Mesendoderm (in vitro differentiated cells): Measurements from ENCODE around the gene ZNF385D. TPM values are rescaled to one million over a fixed set of nuclear protein-coding genes. Genes with fewer than 3 reads are reported as not detected.
A peak's percentile ranks its signal among the peaks of the same experiment; 100 is the strongest.

Source experiments
- DNase-seq: peaks from one replicate; pipeline ENCODE4 v3.0.0; 2013
- H2AK5ac ChIP-seq: 2 replicates; pipeline ENCODE4 v1.6.1; 2013; ENCODE audit warnings: low read length, inconsistent platforms
- H2BK120ac ChIP-seq: 2 replicates; pipeline ENCODE4 v1.6.1; 2013; ENCODE audit warnings: low read depth, mild to moderate bottlenecking, low read length, moderate library complexity, mixed read lengths
- H2BK15ac ChIP-seq: replicated peaks from 2 replicates; pipeline ENCODE4 v1.6.1; 2013; ENCODE audit warnings: low read depth, mild to moderate bottlenecking, moderate library complexity
- H2BK5ac ChIP-seq: 2 replicates; pipeline ENCODE4 v1.6.1; 2013; ENCODE audit warnings: low read length, inconsistent platforms
- H3K18ac ChIP-seq: 2 replicates; pipeline ENCODE4 v1.6.1; 2013; ENCODE audit warnings: mild to moderate bottlenecking, low read length, mixed read lengths
- H3K23ac ChIP-seq: one replicate; pipeline ENCODE4 v1.6.1; 2013; ENCODE audit warnings: low read length
- H3K27ac ChIP-seq: 2 replicates; pipeline ENCODE4 v1.5.1; 2013; ENCODE audit warnings: low read depth, mild to moderate bottlenecking, inconsistent platforms, low read length, moderate library complexity
- H3K27me3 ChIP-seq: 2 replicates; pipeline ENCODE4 v1.6.1; 2013; ENCODE audit warnings: low read length, control low read depth, mild to moderate bottlenecking, inconsistent platforms; ENCODE audit not compliant: insufficient read depth, poor library complexity
- H3K36me3 ChIP-seq: 2 replicates; pipeline ENCODE4 v1.6.1; 2013; ENCODE audit warnings: low read length, inconsistent platforms; ENCODE audit not compliant: control insufficient read depth, insufficient read depth
- H3K4ac ChIP-seq: one replicate; pipeline ENCODE4 v1.6.1; 2013; ENCODE audit warnings: low read depth, mild to moderate bottlenecking, low read length, moderate library complexity
- H3K4me1 ChIP-seq: 2 replicates; pipeline ENCODE4 v1.6.1; 2013; ENCODE audit warnings: low read depth, low read length, inconsistent platforms; ENCODE audit not compliant: control insufficient read depth
- H3K4me2 ChIP-seq: 2 replicates; pipeline ENCODE4 v1.6.1; 2013; ENCODE audit warnings: low read length
- H3K4me3 ChIP-seq: 2 replicates; pipeline ENCODE4 v1.5.1; 2013; ENCODE audit warnings: mild to moderate bottlenecking, low read length
- H3K56ac ChIP-seq: one replicate; pipeline ENCODE4 v1.6.1; 2013; ENCODE audit warnings: low read length
- H3K79me1 ChIP-seq: 2 replicates; pipeline ENCODE4 v1.6.1; 2013; ENCODE audit warnings: low read length, inconsistent platforms
- H3K79me2 ChIP-seq: 2 replicates; pipeline ENCODE4 v1.6.1; 2013; ENCODE audit warnings: mild to moderate bottlenecking, low read length; ENCODE audit not compliant: control insufficient read depth, insufficient read depth
- H3K9ac ChIP-seq: 2 replicates; pipeline ENCODE4 v1.6.1; 2013; ENCODE audit warnings: low read length, inconsistent platforms
- H4K5ac ChIP-seq: one replicate; pipeline ENCODE4 v1.6.1; 2013; ENCODE audit warnings: low read length
- H4K8ac ChIP-seq: one replicate; pipeline ENCODE4 v1.6.1; 2013; ENCODE audit warnings: low read depth, mild to moderate bottlenecking, control low read depth, low read length, moderate library complexity
- WGBS: extraction: QIAGEN DNeasy Blood & Tissue Kit; methylation state at CpG from one replicate; pipeline ENCODE4 v1.1.7; 2013; ENCODE audit warnings: low lambda C conversion rate, missing lambda C conversion rate; ENCODE audit not compliant: insufficient coverage; ENCODE audit errors: extremely low coverage; 5-methylcytosine and 5-hydroxymethylcytosine counted together
- polyA plus RNA-seq, 2 experiments: library from polyadenylated mRNA; stranded (reverse); fragments of 200-250 nt; gene quantifications; one replicate each; pipeline ENCODE4 v1.2.3, GENCODE V29; 2013

Gene ZNF385D
- 9.2 TPM for polyA plus RNA-seq (2013, experiment 1 of 2)
- polyA plus RNA-seq (2013, experiment 2 of 2): 9.1 TPM

GRCh38 chr3:21750831-21751391 lies at the start of gene ZNF385D:
ZNF385D (minus strand) TSS chr3:21751210; CDS start chr3:21750916, 294 bp downstream.
- peak within 1 kb of the TSS; percentile 92 for H3K56ac ChIP-seq
- no peak within 1 kb of the TSS for H3K23ac ChIP-seq
- H2AK5ac ChIP-seq: no peak within 1 kb of the TSS
- H2BK5ac ChIP-seq: no peak within 1 kb of the TSS
- no peak within 1 kb of the TSS for H2BK120ac ChIP-seq
- peak within 1 kb of the TSS; percentile 83 for H3K9ac ChIP-seq
- H3K27me3 ChIP-seq: no peaks in the 10 kb centered on the region
- H3K79me2 ChIP-seq: no peaks in the 10 kb centered on the region
- H3K4me1 ChIP-seq: peaks cover 2% of the 10 kb centered on the region
- H3K79me1 ChIP-seq: no peaks in the 10 kb centered on the region
- H3K4me3 ChIP-seq: peak within 1 kb of the TSS; percentile 81
- WGBS: no CpG with 5 or more reads among the region's 31 CpGs
- H3K36me3 ChIP-seq: no peaks in the 10 kb centered on the region
- H3K4ac ChIP-seq: no peak within 1 kb of the TSS
- no peak within 1 kb of the TSS for H3K18ac ChIP-seq
- H2BK15ac ChIP-seq: no peak within 1 kb of the TSS
- peak; percentile 97 for DNase-seq
- H4K5ac ChIP-seq: no peak within 1 kb of the TSS
- no peak within 1 kb of the TSS for H4K8ac ChIP-seq
- H3K4me2 ChIP-seq: peak within 1 kb of the TSS; percentile 88
- no peak within 1 kb of the TSS for H3K27ac ChIP-seq

- H3K56ac ChIP-seq: no peak overlapping the region
- no peak overlapping the region for H3K27ac ChIP-seq
- H3K4me3 ChIP-seq: no peak overlapping the region
- no peaks in the 10 kb centered on the region for H3K79me1 ChIP-seq
- H4K5ac ChIP-seq: no peak overlapping the region
- H3K4me2 ChIP-seq: no peak overlapping the region
- no peak overlapping the region for H3K18ac ChIP-seq
- H2AK5ac ChIP-seq: no peak overlapping the region
- H3K4ac ChIP-seq: no peak overlapping the region
- H3K9ac ChIP-seq: no peak overlapping the region
- no peak overlapping the region for H3K23ac ChIP-seq
- no peak overlapping the region for H2BK5ac ChIP-seq
- no CpG with 5 or more reads among the region's 9 CpGs for WGBS
- H4K8ac ChIP-seq: no peak overlapping the region
- H3K27me3 ChIP-seq: no peaks in the 10 kb centered on the region
- no peak for DNase-seq
- H3K4me1 ChIP-seq: no peaks in the 10 kb centered on the region
- no peak overlapping the region for H2BK15ac ChIP-seq
- H3K36me3 ChIP-seq: no peaks in the 10 kb centered on the region
- H3K79me2 ChIP-seq: no peaks in the 10 kb centered on the region
- H2BK120ac ChIP-seq: no peak overlapping the region
Observed at GRCh38 chr3:21798356-21799088, 47.5 kb upstream of the ZNF385D start.

- Histone ChIP-seq H3K4me2 (no peak overlapping the region), H4K8ac (no peak overlapping the region), H2AK5ac (no peak overlapping the region), H3K56ac (no peak overlapping the region), H3K79me2 (no peaks in the 10 kb centered on the region), H3K18ac (no peak overlapping the region), H3K79me1 (no peaks in the 10 kb centered on the region), H3K4me3 (no peak overlapping the region), H3K4ac (no peak overlapping the region), H2BK5ac (no peak overlapping the region), H2BK15ac (no peak overlapping the region), H3K9ac (no peak overlapping the region), H3K23ac (no peak overlapping the region), H3K27ac (no peak overlapping the region), H3K27me3 (no peaks in the 10 kb centered on the region), H3K36me3 (no peaks in the 10 kb centered on the region), H2BK120ac (no peak overlapping the region), H3K4me1 (no peaks in the 10 kb centered on the region), H4K5ac (no peak overlapping the region)
- no peak for DNase-seq
- WGBS: no CpG with 5 or more reads among the region's 2 CpGs
Observed at GRCh38 chr3:21795921-21796320, 44.9 kb upstream of the ZNF385D start.

- H3K79me2 ChIP-seq: no peaks in the 10 kb centered on the region
- no peak overlapping the region for H2BK120ac ChIP-seq
- H3K4me2 ChIP-seq: no peak overlapping the region
- no peak overlapping the region for H2AK5ac ChIP-seq
- H3K4me3 ChIP-seq: no peak overlapping the region
- H3K18ac ChIP-seq: no peak overlapping the region
- no peak overlapping the region for H3K56ac ChIP-seq
- no peak overlapping the region for H3K4ac ChIP-seq
- no peak overlapping the region for H3K27ac ChIP-seq
- H3K27me3 ChIP-seq: no peaks in the 10 kb centered on the region
- DNase-seq: no peak
- no peak overlapping the region for H3K9ac ChIP-seq
- no peak overlapping the region for H2BK15ac ChIP-seq
- WGBS: no CpG with 5 or more reads among the region's 5 CpGs
- no peaks in the 10 kb centered on the region for H3K79me1 ChIP-seq
- H2BK5ac ChIP-seq: no peak overlapping the region
- H4K5ac ChIP-seq: no peak overlapping the region
- no peak overlapping the region for H3K23ac ChIP-seq
- H3K36me3 ChIP-seq: no peaks in the 10 kb centered on the region
- H3K4me1 ChIP-seq: no peaks in the 10 kb centered on the region
- H4K8ac ChIP-seq: no peak overlapping the region
Observed at GRCh38 chr3:21795152-21795837, 44.3 kb upstream of the ZNF385D start.

- H2BK120ac ChIP-seq: no peak overlapping the region
- peak; percentile 43 for DNase-seq
- no peak overlapping the region for H2BK15ac ChIP-seq
- no peak overlapping the region for H2BK5ac ChIP-seq
- H2AK5ac ChIP-seq: no peak overlapping the region
- no peaks in the 10 kb centered on the region for H3K36me3 ChIP-seq
- H3K4ac ChIP-seq: no peak overlapping the region
- H3K27me3 ChIP-seq: no peaks in the 10 kb centered on the region
- no CpG with 5 or more reads among the region's 2 CpGs for WGBS
- H3K56ac ChIP-seq: no peak overlapping the region
- H3K4me2 ChIP-seq: no peak overlapping the region
- H3K18ac ChIP-seq: no peak overlapping the region
- no peak overlapping the region for H4K5ac ChIP-seq
- no peak overlapping the region for H3K27ac ChIP-seq
- no peak overlapping the region for H3K4me3 ChIP-seq
- no peaks in the 10 kb centered on the region for H3K79me2 ChIP-seq
- no peaks in the 10 kb centered on the region for H3K79me1 ChIP-seq
- H3K23ac ChIP-seq: no peak overlapping the region
- H3K4me1 ChIP-seq: no peaks in the 10 kb centered on the region
- H4K8ac ChIP-seq: no peak overlapping the region
- no peak overlapping the region for H3K9ac ChIP-seq
Observed at GRCh38 chr3:21794291-21794690, 43.3 kb upstream of the ZNF385D start.
